ENCODE measurements around the gene PROS1. TPM values are rescaled to one million over a fixed set of nuclear protein-coding genes. Genes with fewer than 3 reads are reported as not detected.

The PROS1 gene
- total RNA-seq (10 to 100 TPM; 17.8 to 31.4 (median 24.8) TPM), polyA plus RNA-seq (10 to 100 TPM in 1 of 3 donors, 1 to 10 TPM in 2; 2.8 to 25.2 (median 5.4) TPM)

DNA sequence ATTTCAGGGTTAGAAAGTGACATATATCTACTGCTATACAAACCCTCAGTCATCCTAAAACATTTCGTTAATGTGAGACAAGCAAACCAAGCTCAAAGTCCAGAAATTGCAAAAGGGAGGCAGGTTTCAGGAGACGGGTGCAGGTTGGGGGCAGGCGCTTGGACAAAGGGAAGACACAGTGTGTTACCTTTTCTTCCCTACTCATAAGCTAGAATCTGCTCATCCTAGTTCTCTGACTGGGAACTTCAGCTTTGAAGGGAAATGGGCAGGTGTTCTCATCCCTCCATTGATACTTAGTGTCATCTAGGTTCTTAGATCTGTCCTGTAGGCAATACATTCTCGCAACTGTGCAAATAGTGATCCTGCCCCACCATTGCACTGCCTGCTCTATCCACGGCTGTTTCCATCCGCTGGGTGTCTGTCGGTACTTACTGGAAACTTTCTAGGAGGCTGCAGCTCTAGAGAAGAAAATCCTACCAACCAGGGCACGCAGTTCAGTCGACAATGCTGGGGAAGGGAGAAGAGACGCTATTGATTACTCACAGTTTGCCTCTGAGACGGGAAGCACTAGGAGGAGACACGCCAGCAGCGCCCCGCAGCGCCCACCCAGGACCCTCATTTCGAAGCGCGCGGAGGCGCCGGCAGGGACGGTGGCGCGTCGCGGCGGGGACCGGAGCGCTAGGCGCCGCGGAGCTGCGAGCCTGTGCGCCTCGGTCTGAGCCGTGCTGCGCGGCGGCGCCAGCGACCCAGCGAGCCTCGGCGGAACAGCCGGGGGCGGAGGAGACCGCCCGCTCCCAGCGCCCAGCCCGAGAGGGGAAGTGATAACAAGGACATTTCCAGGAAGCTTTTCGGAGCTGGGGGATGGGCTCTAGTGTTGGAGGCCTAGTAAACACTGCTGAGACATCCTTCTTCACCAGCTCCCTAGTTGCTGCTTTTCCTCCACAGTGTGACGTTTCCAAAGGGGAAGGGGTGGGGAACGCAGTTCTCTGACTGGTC lies at the start of gene PROS1:
Gene PROS1, minus strand, starts transcription at position 766 of the 996 bp plus-strand sequence. Its CDS starts 147 bp downstream, at position 619.
- Histone ChIP-seq H3K27me3 (no peaks in the 10 kb centered on the region), H3K4me3 (peak within 1 kb of the TSS; percentile 37 to 63 (median 60)), H3K27ac (peak within 1 kb of the TSS; percentile 82 to 91 (median 86)), H3K36me3 (no peaks in the 10 kb centered on the region), H3K4me1 (peaks cover 0 to 14% (median 5%) of the 10 kb centered on the region in 4 donors), H3K9me3 (no peaks in the 10 kb centered on the region)
- intact Hi-C loops (cut with DNase I), result loop anchor here (5.0 kb wide), 1 partner anchor 61 kb away; no protein-coding TSS in a partner anchor
- 1% methylated on average over 53 of the region's 53 CpGs for WGBS, 2 donors
- peak; percentile 92 for DNase-seq
- TF ChIP-seq POLR2AphosphoS5 (IDR thresholded peaks at IDR 0.05) (peak in 2 of 4 donors; percentile 50 to 62), POLR2A (IDR thresholded peaks at IDR 0.05) (no peak)

DNA sequence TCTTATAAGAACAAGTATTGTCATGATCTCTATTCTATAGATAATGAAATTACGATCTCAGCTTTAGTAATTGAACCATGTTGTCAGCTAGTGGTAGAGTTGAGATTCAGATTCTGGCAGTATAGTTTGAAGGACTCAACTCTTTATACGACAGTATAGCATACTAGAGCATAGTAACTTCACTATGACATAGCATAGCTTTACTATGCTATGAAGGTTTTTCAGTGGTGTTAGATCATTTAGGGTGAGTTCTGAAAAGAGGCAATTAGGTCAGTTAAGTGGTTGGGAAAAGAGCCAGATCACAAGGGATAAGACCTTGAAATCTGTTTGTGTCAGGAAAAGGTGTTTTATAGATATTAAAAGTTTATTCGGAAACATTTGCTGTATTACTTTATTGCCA lies 46.6 kb upstream of the PROS1 start:
- Histone ChIP-seq H3K4me3 (no peak overlapping the region), H3K4me1 (no peaks in the 10 kb centered on the region), H3K36me3 (peaks cover 0 to 6% (median 0%) of the 10 kb centered on the region in 4 donors), H3K27me3 (no peaks in the 10 kb centered on the region), H3K9me3 (no peaks in the 10 kb centered on the region), H3K27ac (no peak overlapping the region)
- DNase-seq, result no peak
- 26 to 80% methylated on average over 3 of the region's 3 CpGs for WGBS, 2 donors
- intact Hi-C loops (cut with DNase I), result no loop called here
- TF ChIP-seq EP300 (IDR thresholded peaks at IDR 0.05), result no peak
- TF ChIP-seq, protein P1, sequence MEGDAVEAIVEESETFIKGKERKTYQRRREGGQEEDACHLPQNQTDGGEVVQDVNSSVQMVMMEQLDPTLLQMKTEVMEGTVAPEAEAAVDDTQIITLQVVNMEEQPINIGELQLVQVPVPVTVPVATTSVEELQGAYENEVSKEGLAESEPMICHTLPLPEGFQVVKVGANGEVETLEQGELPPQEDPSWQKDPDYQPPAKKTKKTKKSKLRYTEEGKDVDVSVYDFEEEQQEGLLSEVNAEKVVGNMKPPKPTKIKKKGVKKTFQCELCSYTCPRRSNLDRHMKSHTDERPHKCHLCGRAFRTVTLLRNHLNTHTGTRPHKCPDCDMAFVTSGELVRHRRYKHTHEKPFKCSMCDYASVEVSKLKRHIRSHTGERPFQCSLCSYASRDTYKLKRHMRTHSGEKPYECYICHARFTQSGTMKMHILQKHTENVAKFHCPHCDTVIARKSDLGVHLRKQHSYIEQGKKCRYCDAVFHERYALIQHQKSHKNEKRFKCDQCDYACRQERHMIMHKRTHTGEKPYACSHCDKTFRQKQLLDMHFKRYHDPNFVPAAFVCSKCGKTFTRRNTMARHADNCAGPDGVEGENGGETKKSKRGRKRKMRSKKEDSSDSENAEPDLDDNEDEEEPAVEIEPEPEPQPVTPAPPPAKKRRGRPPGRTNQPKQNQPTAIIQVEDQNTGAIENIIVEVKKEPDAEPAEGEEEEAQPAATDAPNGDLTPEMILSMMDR (IDR thresholded peaks at IDR 0.05), result no peak
- no peak for TF ChIP-seq POLR2A (IDR thresholded peaks at IDR 0.05)
- no peak for TF ChIP-seq POLR2AphosphoS5 (IDR thresholded peaks at IDR 0.05)

DNA sequence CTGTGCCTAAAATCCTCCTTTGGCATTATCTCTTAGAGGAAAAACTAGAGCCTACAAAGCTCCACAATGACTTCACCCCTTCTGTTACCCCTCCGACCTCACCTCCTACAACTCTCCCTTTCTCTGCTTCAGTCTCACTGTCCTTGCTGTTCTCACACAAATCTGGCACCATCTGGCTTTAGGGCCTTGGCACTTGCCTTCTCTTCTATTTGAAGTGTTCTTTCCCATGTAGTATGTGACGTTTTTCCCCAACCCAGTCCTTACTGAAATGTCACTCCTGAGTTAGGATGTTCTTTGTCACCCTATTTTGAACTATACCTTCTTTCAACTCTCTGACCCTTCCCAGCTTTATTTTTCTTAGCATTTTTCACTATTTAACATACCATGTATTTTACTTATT lies 46.0 kb upstream of the PROS1 start:
- TF ChIP-seq POLR2A (IDR thresholded peaks at IDR 0.05) (no peak), EP300 (IDR thresholded peaks at IDR 0.05) (no peak), POLR2AphosphoS5 (IDR thresholded peaks at IDR 0.05) (no peak)
- TF ChIP-seq, protein P1 (IDR thresholded peaks at IDR 0.05), result no peak
- intact Hi-C loops (cut with DNase I), result no loop called here
- WGBS, 2 donors, result 88 to 90% methylated on average over 2 of the region's 2 CpGs
- H3K36me3 ChIP-seq, result peaks cover 0 to 6% (median 0%) of the 10 kb centered on the region in 4 donors
- no peak for DNase-seq
- H3K4me1 ChIP-seq, result no peaks in the 10 kb centered on the region
- no peaks in the 10 kb centered on the region for H3K9me3 ChIP-seq
- no peak overlapping the region for H3K4me3 ChIP-seq
- no peak overlapping the region for H3K27ac ChIP-seq
- no peaks in the 10 kb centered on the region for H3K27me3 ChIP-seq

DNA sequence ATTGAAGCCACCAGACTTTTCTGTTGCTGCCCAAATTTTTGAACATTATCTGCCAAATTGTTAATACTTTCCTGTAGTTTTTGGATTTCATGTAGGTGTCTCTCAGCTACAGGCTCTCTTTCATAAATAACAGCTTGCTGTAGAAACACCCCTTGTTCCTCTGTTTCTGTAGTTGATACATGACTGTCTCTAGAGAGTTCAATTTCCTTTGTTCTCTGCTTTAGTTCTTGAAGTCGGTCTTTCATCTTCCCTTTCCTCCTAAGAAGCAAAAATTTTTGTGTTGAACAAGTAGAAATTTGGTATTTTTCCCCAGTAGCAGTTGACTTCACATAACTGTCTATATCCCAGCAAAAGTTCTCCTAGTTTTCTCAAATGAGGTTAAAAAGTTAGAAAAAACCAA lies 41.3 kb upstream of the PROS1 start:
- intact Hi-C loops (cut with DNase I), result no loop called here
- no peak overlapping the region for H3K4me3 ChIP-seq
- TF ChIP-seq, protein P1 (IDR thresholded peaks at IDR 0.05), result no peak
- no peak for DNase-seq
- no peaks in the 10 kb centered on the region for H3K4me1 ChIP-seq
- H3K27ac ChIP-seq, result no peak overlapping the region
- 58 to 91% methylated on average over 1 of the region's 1 CpG for WGBS, 2 donors
- no peaks in the 10 kb centered on the region for H3K36me3 ChIP-seq
- no peaks in the 10 kb centered on the region for H3K9me3 ChIP-seq
- no peaks in the 10 kb centered on the region for H3K27me3 ChIP-seq

DNA sequence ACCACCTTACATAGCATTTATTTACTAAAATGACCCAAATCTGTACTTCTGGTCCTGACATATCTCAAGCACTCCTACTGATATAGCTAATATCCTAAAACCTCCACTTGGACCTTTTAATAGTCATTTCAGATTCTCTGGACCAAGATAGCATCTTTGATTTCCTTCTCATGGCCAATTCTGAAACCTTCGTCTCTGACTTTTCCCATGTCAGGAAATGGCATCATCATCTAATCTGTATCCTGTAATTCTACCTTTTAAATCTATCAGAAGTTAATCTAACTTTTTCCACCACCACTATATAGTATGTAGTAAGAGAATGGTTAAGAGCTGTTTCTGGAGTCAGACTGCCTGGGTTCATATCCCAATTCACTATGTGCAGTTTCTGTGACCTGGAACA lies 38.5 kb upstream of the PROS1 start:
- no peak overlapping the region for H3K4me3 ChIP-seq
- no peaks in the 10 kb centered on the region for H3K27me3 ChIP-seq
- DNase-seq, result no peak
- H3K27ac ChIP-seq, result no peak overlapping the region
- no peaks in the 10 kb centered on the region for H3K36me3 ChIP-seq
- H3K4me1 ChIP-seq, result no peaks in the 10 kb centered on the region
- TF ChIP-seq, protein P1 (IDR thresholded peaks at IDR 0.05), result no peak
- TF ChIP-seq POLR2AphosphoS5 (IDR thresholded peaks at IDR 0.05), result no peak
- TF ChIP-seq EP300 (IDR thresholded peaks at IDR 0.05), result no peak
- TF ChIP-seq POLR2A (IDR thresholded peaks at IDR 0.05), result no peak
- intact Hi-C loops (cut with DNase I), result no loop called here
- 84 to 95% methylated on average over 1 of the region's 1 CpG for WGBS, 2 donors
- H3K9me3 ChIP-seq, result no peaks in the 10 kb centered on the region
